Forelimb muscle (tissue), 1 donor: Measurements from ENCODE around the gene TMEM97. TPM values are rescaled to one million over a fixed set of nuclear protein-coding genes. Genes with fewer than 3 reads are reported as not detected.

Source experiments
- DNase-seq: peaks from one replicate; pipeline ENCODE4 v3.0.0-alpha.2; 2013; ENCODE audit warnings: low read depth
- polyA plus RNA-seq: library from polyadenylated mRNA; unstranded; fragments of 120-200 nt; gene quantifications from one replicate; pipeline ENCODE4 v1.2.1, GENCODE V29; 2013; ENCODE audit not compliant: insufficient read length

The TMEM97 gene
- polyA plus RNA-seq, 1 donor: 17.7 TPM

- DNase-seq: no peak
Measured at GRCh38 chr17:28317099-28317965, 1.7 kb upstream of the TMEM97 start.

DNA sequence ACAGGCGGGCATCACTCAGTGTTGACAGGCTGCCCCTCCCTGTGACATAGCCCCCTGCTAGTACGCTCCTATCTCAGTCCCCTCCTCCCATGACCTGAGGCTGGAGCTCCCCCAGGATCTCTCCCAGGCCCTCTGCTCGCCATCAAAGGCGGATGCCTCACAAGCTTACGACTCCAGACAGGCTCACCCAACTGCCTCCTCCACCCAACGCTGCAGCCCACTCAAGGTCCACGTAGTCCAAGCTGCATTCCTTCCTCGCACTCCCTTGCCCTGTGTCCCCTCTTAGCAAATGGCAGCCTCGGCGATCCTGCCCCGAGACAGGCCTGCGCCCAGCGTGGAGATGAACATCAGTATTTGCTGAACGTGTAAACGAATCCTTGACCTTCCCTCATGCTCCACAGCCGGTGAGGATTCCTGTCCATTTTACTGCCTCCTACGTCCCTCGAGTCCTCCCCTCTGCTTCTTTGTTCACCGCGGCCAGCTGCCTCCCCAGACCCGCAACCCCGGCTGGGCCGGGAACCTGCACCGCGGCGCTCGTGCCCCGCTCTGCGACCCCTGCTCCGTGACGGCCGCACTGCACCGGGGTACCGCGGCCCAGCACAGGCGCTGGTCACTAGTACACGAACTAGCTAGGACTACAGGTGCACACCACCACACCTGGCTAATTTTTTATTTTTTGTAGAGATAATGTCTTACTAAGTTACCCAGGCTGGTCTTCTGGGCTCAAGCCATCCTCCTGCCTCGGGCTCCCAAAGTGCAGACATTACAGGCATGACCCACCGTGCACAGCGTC, 838 bp upstream of the TMEM97 start:
- no peak for DNase-seq

DNA sequence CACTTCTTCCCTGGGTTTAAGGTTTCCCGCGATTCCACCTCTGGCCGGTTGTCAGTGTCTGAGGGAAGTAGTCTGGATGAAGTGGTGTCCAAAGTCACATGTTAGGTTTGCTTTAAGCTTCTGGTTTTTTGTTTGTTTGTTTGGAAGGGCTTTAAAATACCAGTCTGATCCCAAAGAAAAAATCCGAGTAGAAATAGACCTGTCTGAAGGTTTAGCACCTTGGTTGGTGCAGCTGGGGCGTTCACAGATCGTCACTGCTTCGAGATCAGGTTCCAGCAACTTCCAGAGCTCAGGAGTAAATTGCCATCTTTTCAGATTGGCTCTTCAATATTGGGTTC, 567 bp downstream of the TMEM97 start:
- no peak for DNase-seq

DNA sequence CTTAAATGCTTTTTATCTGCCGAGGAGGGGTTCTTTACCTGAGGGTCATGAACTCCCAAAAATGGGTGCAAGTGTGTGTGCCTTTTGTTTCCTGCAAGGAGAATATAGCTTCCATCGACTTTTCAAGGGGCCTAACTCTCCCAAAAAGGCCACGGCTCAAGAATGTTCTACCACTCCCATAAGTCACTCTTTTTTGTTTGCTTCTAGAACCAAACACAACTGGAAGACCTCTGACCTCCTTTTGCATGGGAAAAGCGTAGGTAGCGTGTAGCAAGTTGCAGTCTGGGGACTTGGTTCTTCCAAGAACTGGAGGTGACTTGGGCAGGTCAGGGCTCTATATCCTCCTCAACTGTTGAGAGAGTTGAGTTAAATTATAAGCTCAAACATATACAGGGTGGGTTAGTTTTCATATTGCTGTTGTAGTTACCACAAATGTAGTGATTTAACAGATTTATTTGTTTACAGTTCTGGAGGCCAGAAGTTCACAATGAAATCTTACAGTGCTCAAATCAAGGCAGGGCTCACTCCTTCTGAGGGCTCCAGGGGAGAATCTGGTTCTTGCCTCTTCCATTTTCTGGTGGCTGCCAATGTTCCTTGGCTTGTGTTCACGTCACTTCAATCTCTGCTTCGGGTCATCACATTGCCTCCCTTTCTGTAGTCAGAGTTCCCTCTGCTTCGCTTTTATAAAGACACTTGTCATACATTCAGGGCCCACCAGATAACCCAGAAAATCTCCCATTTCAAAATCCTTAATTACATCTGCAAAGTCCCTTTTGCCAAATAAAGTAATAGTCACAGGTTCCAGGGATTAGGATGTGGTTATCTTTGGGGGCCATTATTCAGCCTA, 1.4 kb downstream of the TMEM97 start:
- DNase-seq: no peak

GRCh38 chr17:28324267-28324745, 5.3 kb downstream of the TMEM97 start:
- DNase-seq: no peak

DNA sequence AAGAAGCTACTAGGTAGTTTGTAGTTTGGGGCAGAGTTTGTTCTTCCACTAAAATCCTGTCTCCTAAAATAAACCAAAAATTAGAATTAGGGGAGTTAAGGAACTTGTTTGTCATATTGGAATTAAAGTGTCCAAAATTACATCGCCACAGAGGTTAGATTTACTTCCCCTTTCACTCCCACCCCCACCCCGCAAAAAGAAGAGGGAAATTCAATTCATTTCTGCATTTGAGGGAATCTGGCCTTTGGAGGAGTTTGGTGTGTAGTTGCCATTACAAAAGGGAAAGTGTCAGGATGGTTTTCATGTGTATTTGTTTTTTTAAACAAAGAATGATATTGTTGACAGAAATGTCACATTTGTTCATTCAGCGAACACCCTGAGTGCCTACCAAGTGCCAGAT, 5.8 kb downstream of the TMEM97 start:
- DNase-seq: no peak

- DNase-seq: no peak
Measured at GRCh38 chr17:28325211-28325610, 6.2 kb downstream of the TMEM97 start.

- no peak for DNase-seq
Measured at GRCh38 chr17:28326114-28326513, 7.1 kb downstream of the TMEM97 start.

DNA sequence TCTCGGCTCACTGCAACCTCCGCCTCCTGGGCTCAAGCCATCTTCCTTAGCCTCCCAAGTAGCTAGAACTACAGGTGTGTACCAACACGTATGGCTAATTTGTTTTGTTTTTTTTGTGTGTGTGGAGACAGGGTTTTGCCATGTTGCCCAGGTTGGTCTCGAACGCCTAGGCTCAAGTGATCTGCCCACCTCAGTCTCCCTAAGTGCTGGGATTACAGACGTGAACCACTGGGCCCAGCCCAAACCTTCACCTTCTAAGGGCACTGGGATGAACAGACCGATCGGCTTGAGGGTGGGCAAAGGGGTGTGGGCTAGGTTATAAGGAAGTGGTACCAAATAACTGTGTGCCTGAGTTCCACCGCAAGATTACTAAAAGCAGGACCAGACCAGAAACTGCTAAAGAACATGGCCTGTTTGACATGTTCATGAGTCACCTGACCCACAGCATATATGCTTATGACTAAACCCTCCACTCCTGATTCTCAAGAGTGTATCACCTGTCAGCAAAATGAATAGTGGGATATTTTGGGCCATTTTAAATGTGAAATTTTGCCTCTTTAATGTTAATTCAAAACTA, 8.1 kb downstream of the TMEM97 start:
- no peak for DNase-seq

- no peak for DNase-seq
Measured at GRCh38 chr17:28327709-28328108, 8.7 kb downstream of the TMEM97 start.

- DNase-seq: no peak
Measured at GRCh38 chr17:28328325-28328724, 9.3 kb downstream of the TMEM97 start.

DNA sequence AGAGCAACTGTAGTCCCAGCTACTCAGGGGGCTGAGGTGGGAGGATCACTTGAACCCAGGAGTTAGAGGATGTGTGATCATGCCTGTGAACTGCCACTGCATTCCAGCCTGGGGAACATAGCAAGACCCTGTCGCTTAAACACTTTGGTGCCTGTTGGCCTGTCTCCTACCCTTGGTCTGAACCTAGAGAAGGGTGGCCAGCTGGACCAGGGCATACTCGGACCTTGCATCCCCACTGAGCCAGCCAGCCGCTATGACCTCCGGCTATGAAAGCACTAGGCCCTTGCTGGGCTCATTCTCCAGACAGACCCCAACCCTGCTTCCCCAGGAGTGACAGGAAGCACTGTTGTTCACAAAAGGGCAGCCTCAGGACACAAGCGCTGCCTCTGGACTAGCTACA, 11.7 kb downstream of the TMEM97 start:
- no peak for DNase-seq

- no peak for DNase-seq
Measured at GRCh38 chr17:28331891-28332420, 13.0 kb downstream of the TMEM97 start.

DNA sequence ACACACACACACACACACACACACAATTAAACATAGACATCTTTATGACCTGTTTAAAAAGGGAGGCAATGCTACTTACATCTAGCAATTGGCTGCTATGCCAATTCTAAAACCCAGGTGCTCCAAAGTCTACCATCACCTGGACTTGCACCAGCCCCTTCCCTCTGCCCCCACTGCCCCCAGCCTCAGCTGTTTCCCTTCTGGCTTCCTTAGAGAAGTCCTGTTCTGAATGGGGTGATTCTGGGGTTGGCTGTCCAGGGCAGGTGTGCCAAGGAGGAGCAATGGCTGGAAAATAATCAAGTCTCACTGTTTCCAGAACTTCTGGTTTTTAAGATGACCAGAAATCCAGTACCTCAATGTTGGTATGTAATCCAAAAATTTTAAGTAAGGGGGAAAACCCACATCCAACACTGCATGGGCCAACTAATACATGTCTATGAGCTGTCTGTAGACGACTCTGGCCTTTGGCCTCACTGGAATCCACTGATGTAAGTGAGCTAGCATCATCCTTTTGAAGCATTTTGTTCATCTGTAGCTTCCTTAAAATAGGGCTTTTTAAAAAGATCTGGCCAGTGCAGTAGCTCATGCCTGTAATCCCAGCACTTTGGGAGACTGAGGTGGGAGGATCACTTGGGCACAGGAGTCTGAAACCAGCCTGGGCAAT, 14.2 kb downstream of the TMEM97 start:
- no peak for DNase-seq

GRCh38 chr17:28334171-28334570, 15.2 kb downstream of the TMEM97 start:
- no peak for DNase-seq

DNA sequence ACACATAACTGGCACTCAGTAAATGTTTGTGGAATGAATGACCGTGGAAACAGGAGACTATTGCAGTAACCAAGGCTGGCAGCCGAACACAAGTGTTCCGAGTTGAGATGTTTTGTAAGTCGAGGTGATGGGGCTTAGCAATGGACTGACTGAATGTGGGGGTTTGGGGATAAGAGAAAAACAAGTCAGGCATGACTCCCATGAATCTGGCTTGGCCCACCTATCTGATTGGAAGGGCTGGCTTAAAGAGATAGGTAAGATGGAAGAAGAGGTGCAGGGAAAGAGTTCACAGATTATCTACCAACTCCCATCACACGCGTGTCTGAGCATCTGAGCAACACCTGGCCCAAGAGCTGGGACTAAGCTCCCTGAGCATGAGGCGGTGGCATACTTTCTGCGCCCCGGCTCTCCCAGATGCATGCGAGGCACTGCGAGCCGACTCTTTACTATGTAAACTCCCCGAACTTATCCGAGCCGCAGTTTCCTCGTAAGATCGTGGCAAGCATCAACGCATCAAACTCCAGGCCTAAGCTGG, 15.7 kb downstream of the TMEM97 start:
- DNase-seq: no peak

- peak; percentile 99 for DNase-seq
Measured at GRCh38 chr17:28335201-28335958, 16.4 kb downstream of the TMEM97 start, which contains the start of the genes IFT20 and TNFAIP1. IFT20 (minus strand) TSS chr17:28335472; CDS start chr17:28331985, 3,487 bp downstream. TNFAIP1 (plus strand) TSS chr17:28335761; CDS start chr17:28339522, 3,761 bp downstream.

DNA sequence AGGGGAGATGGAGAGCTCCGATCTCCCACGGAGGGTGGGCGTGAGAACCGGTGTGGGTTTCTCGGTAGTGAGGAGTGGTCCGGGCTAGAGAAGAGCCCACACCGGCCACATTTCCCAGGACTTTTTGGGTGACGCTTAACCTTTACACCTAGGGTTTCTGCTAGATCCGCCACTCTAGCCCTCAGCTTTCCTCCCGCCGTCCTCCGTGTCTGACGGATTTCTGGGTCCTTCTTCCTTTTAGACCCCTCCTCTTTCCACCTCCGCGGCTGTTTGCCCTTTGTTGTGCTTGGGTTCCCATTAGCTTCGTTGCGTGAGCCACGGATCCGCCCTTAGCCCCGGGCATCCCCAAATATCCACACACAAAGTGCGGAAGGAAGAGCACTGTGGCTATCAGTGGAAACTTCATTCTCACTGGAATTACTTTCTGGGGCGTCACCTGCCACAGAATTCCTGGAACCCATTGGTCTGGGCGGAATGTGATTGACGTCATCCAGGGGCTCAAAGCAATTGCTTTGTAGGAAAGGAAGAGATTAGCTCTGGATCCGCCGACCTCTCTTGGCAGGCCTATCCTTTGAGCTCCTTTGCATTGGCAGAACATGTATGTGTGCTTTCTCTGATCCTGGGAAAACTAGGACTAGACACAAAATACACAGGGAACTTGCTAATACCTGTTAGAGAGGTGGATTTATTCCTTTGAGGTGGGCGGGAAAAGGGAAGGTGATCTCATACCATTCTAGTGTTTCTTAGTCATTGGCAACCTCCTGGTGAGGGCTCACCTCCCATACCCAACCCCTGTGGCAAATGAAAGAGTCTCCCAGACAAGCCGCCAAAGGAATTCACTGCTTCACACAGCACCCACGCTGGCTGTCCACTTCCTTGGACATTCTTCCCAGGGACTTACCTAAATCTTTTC, 17.2 kb downstream of the TMEM97 start:
- peak; percentile 36 for DNase-seq
